Measurements from ENCODE around the gene PYGO2.
"Not testable (repeated sequence)": the region's sequence is repeated elsewhere in the genome, so short reads cannot be mapped to it uniquely, and the experiment has no call there.

The PYGO2 gene

DNA sequence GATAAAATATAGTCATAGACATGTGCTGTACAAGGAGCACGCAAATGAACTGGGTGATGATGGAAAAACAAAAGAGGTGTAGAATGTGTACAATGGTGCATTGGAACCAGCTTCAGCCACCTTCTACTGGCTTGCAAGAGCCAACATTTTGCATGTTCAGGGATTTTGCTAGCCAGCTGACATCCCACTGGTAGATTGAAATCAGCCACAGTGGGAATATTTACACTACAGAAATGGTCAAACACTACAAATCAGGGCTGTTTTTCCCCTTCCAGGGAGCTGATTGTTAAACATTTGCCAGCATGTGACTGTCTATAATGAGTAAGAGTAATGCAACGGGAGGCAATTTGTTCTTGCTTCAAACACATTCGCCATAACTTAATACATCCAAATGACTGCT lies 48.3 kb downstream of the PYGO2 start:
- no peaks in the 10 kb centered on the region for H3K4me1 Mint-ChIP-seq (ENCODE audit: low read depth)
- no peak overlapping the region for H3K27ac Mint-ChIP-seq
- peaks cover 8% of the 10 kb centered on the region for H3K36me3 Mint-ChIP-seq (ENCODE audit: low read depth)

DNA sequence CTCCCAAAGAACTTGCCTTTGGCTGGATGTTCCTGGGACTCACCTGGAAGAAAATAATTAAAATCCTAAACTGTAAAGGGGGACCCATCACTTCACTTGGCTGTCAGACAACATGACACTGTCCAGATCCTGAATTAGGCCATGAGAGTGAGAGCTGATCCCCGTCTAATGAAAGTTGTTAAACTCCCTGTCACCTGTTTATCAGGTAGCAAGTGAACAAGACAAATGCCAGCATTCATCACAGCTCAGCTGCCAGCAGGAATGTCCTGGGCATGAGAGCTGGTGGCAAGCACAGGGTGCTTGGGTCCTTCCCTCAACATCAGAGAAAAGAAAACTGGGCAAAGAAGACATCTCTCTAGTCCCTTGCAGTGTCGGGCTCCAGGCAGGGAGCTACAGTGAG lies 48.8 kb downstream of the PYGO2 start:
- H3K9me3 Mint-ChIP-seq: peaks cover 6% of the 10 kb centered on the region
- DNase-seq (ENCODE audit: low spot score): no peak
- H3K4me1 Mint-ChIP-seq (ENCODE audit: low read depth): no peaks in the 10 kb centered on the region
- no peak overlapping the region for H3K4me3 Mint-ChIP-seq
- no peak overlapping the region for H3K27ac Mint-ChIP-seq
- peaks cover 8% of the 10 kb centered on the region for H3K36me3 Mint-ChIP-seq (ENCODE audit: low read depth)
- H3K27me3 Mint-ChIP-seq (ENCODE audit: low read depth): peaks cover 4% of the 10 kb centered on the region

More for the DNA sequence above, 48.3 kb downstream of the PYGO2 start:
- Mint-ChIP-seq H3K9me3 (peaks cover 6% of the 10 kb centered on the region), H3K27me3 (ENCODE audit: low read depth) (peaks cover 4% of the 10 kb centered on the region), H3K4me3 (no peak overlapping the region)
- DNase-seq (ENCODE audit: low spot score): no peak

DNA sequence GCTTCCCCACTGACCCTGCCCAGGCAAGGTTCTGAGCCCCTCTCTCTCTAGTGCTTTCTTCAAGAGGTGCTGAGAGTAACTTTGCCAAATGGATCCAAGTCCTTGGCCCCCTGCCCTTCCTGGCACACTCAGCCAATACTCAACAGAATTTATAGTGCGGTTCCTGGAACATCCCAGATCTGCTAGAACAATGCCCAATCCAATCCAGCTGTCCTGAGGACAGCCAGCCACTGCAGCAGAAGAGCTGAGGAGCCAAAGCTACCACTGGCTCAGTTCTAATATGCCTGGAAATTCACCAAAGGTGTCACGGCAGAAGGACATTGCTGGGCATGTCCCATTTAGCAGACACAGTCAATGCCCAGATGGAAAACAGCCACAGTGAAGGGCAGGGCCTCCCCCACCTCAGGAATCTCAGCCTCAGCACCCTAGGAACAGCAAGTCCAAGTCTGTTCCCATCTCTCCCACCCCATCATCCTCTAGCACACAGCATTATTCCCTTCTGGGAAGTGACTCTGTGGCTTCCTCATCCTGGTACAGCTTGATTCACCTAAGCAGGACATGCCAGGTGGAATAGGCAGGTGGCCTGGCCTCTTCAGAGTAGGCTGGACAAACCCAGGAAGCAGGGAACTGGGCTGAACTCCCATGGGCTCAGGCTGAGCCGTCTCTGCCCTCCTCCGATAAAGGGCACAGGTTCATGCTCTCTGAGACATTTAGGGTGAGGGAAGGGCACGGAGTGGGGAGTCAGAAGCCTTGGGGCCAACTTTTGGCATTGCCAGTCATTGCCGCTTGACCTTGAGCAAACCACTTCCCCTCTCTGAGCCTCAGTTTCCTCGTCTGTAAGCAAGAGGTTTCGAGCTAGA lies 49.7 kb downstream of the PYGO2 start:
- H3K27me3 Mint-ChIP-seq (ENCODE audit: low read depth): peaks cover 4% of the 10 kb centered on the region
- H3K9me3 Mint-ChIP-seq: peaks cover 6% of the 10 kb centered on the region
- no peak for DNase-seq (ENCODE audit: low spot score)
- H3K4me1 Mint-ChIP-seq (ENCODE audit: low read depth): no peaks in the 10 kb centered on the region
- H3K36me3 Mint-ChIP-seq (ENCODE audit: low read depth): peaks cover 7% of the 10 kb centered on the region
- H3K27ac Mint-ChIP-seq: no peak overlapping the region
- no peak overlapping the region for H3K4me3 Mint-ChIP-seq

DNA sequence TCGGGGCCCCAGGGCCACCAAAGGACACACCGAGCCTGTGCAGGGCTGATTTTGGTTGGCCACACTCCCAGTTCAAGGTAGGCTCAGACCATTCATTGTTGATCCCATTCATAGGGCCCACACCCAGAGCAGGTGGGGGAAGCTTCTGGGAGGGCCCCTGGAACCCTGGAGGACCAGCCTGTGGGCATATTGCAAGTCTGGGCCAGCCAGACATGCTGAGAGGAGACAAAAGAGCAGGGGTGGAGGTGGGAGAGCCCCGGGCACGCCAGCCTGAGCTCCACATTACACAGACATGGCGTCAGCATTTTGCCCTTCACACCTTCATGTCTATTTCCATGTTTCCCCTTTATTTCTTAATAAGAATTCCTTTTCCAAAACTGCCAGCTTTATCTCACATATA lies 50.7 kb downstream of the PYGO2 start:
- peaks cover 4% of the 10 kb centered on the region for H3K27me3 Mint-ChIP-seq (ENCODE audit: low read depth)
- H3K4me3 Mint-ChIP-seq: no peak overlapping the region
- no peaks in the 10 kb centered on the region for H3K36me3 Mint-ChIP-seq (ENCODE audit: low read depth)
- DNase-seq (ENCODE audit: low spot score): no peak
- H3K27ac Mint-ChIP-seq: no peak overlapping the region
- H3K4me1 Mint-ChIP-seq (ENCODE audit: low read depth): no peaks in the 10 kb centered on the region
- no peaks in the 10 kb centered on the region for H3K9me3 Mint-ChIP-seq

DNA sequence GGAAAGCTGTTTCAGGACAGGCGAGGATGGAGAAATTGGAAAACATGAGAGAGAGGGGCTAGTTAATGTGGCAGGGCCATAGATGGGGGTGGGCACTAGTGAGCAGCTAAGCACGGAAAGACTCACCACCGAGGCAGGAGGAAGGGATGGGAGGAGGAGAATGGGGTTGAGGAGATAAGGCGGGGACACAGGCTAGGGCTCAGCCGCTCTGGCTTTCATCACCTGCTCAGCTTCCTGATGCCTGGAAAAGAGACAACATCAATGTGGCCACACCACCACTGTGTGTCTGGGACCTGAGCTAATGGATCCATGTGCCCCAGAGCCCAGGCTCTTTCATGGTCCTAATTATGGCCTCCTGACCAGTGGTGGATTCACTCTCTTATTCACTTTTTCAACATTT lies 52.6 kb downstream of the PYGO2 start:
- Mint-ChIP-seq H3K27me3 (ENCODE audit: low read depth) (peaks cover 4% of the 10 kb centered on the region), H3K4me1 (ENCODE audit: low read depth) (no peaks in the 10 kb centered on the region), H3K36me3 (ENCODE audit: low read depth) (no peaks in the 10 kb centered on the region), H3K27ac (no peak overlapping the region), H3K4me3 (no peak overlapping the region), H3K9me3 (no peaks in the 10 kb centered on the region)
- DNase-seq (ENCODE audit: low spot score): no peak

DNA sequence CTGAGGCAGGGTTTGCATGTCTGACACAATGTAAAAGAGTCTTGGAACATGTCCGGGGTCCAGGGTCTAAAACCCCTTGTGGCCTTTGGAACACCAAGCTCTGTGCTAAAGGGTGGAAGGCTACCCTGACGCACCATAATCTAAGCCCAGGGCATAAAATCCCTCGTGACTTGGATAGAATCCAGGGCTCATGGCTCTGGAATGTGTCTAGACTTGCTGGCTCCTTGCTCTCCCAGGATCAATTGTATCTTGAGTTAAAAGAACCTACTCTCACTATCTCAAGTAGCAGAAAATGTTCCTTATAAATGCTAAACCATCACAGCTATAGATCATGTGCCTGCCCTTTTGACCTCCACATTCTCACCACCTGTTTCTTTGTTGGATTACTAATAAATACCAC lies 53.5 kb downstream of the PYGO2 start:
- not testable (repeated sequence) for H3K4me1 Mint-ChIP-seq (ENCODE audit: low read depth); H3K27me3 Mint-ChIP-seq (ENCODE audit: low read depth); DNase-seq (ENCODE audit: low spot score); H3K36me3 Mint-ChIP-seq (ENCODE audit: low read depth); H3K4me3 Mint-ChIP-seq; H3K27ac Mint-ChIP-seq; H3K9me3 Mint-ChIP-seq

All from T-helper 2 cell treated with Interferon-gamma antibody and Interleukin-4, amounts not matched to agents 5 μg/mL and 100 μg/mL, for 36 hours (primary cell).